Skeletal muscle satellite cell (primary cell): ENCODE measurements around the gene LMO2.
"Not testable (repeated sequence)": the region's sequence is repeated elsewhere in the genome, so short reads cannot be mapped to it uniquely, and the experiment has no call there.

Experiments
- H3K27me3 ChIP-seq: 2 replicates; pipeline ENCODE4 v1.7.0; 2013; ENCODE audit warnings: low read length; ENCODE audit not compliant: control insufficient read depth, insufficient read depth
- H3K36me3 ChIP-seq: 2 replicates; pipeline ENCODE4 v1.7.0; 2013; ENCODE audit warnings: mild to moderate bottlenecking, control low read depth, low read length; ENCODE audit not compliant: insufficient read depth
- H3K4me1 ChIP-seq: 2 replicates; pipeline ENCODE4 v1.7.0; 2013; ENCODE audit warnings: low read length; ENCODE audit not compliant: control insufficient read depth, insufficient read depth
- H3K4me2 ChIP-seq: 2 replicates; pipeline ENCODE4 v1.7.0; 2013; ENCODE audit warnings: mild to moderate bottlenecking, low read length
- H3K4me3 ChIP-seq: 2 replicates; pipeline ENCODE4 v1.7.0; 2013; ENCODE audit warnings: low read length
- H3K9ac ChIP-seq: 2 replicates; pipeline ENCODE4 v1.7.0; 2013; ENCODE audit warnings: mild to moderate bottlenecking, low read depth, low read length, moderate library complexity
- H3K9me3 ChIP-seq: replicated peaks from 2 replicates; pipeline ENCODE4 v1.7.0; 2013; ENCODE audit warnings: mild to moderate bottlenecking, control low read depth, low read length

The LMO2 gene

DNA sequence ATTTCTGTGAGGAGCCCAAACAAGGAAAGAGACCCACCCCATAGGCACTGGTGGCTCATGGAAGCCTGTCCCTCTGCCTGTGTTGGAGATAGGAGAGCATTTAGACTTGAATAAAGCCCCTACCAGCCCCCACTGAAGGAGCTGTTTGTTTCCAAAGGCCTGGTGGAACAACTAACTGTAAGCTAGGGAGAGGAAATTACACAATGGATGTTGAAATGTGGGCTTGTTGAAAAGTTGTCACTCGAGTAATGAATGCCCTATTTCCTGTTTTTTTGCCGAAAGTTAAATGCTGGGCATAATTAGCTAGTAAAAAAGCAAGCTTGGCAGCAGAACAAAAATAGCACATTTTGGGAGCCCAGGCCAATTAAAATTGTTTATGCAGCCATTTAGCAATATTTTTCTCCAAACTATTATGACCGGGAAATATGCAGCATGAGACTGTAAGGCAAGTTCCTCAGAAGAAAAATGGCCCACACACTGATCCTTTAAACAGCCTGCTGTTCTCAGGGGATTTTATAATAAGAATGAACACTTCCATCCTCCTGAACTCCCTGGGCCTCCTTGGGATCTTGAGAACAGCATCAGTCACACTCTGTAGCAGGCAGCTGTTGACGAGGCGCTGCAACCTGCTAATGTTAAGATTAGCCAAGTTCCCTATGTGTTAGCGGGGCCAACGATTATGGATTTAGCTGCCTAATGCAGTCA, 38.6 kb upstream of the LMO2 start:
- H3K36me3 ChIP-seq, result no peaks in the 10 kb centered on the region
- H3K9ac ChIP-seq, result no peak overlapping the region
- peaks cover 57% of the 10 kb centered on the region for H3K27me3 ChIP-seq
- H3K4me2 ChIP-seq, result peak overlapping the region; percentile 2
- no peak overlapping the region for H3K4me3 ChIP-seq
- peaks cover 7% of the 10 kb centered on the region for H3K4me1 ChIP-seq
- peaks cover 3% of the 10 kb centered on the region for H3K9me3 ChIP-seq

DNA sequence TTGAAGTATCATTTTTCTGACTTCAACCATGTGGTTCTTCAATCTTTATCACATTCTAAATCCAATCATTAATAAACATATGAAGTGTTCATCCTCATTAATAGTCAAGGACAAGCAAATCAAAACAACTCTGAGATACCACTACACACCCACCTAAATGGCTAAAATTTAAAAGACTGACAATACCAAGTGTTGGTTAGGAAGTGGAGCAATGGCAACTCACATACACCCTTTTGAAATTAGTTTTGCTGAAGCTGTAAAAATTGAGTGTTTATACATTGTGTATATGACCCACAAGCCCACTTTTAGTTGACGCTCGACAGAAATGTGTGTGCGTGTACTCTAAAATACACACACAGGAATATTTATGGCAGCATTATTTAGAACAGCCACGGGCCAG, 36.7 kb upstream of the LMO2 start:
- H3K9ac ChIP-seq, result no peak overlapping the region
- no peak overlapping the region for H3K4me3 ChIP-seq
- H3K9me3 ChIP-seq, result peaks cover 3% of the 10 kb centered on the region
- H3K27me3 ChIP-seq, result peaks cover 66% of the 10 kb centered on the region
- no peak overlapping the region for H3K4me2 ChIP-seq
- peaks cover 7% of the 10 kb centered on the region for H3K4me1 ChIP-seq
- no peaks in the 10 kb centered on the region for H3K36me3 ChIP-seq

- Histone ChIP-seq H3K4me3 (no peak overlapping the region), H3K9ac (no peak overlapping the region), H3K9me3 (peaks cover 2% of the 10 kb centered on the region), H3K27me3 (peaks cover 80% of the 10 kb centered on the region), H3K4me1 (peaks cover 7% of the 10 kb centered on the region), H3K4me2 (no peak overlapping the region), H3K36me3 (no peaks in the 10 kb centered on the region)
Measured at GRCh38 chr11:33926671-33927552, 35.0 kb upstream of the LMO2 start.

- no peaks in the 10 kb centered on the region for H3K4me1 ChIP-seq
- H3K9ac ChIP-seq, result no peak overlapping the region
- H3K9me3 ChIP-seq, result no peaks in the 10 kb centered on the region
- no peak overlapping the region for H3K4me3 ChIP-seq
- H3K27me3 ChIP-seq, result peaks cover 80% of the 10 kb centered on the region
- no peaks in the 10 kb centered on the region for H3K36me3 ChIP-seq
- no peak overlapping the region for H3K4me2 ChIP-seq
Measured at GRCh38 chr11:33924341-33924740, 32.5 kb upstream of the LMO2 start.

GRCh38 chr11:33923626-33924025, 31.8 kb upstream of the LMO2 start:
- no peaks in the 10 kb centered on the region for H3K4me1 ChIP-seq
- no peak overlapping the region for H3K4me3 ChIP-seq
- H3K36me3 ChIP-seq, result no peaks in the 10 kb centered on the region
- H3K4me2 ChIP-seq, result no peak overlapping the region
- H3K9me3 ChIP-seq, result no peaks in the 10 kb centered on the region
- peaks cover 76% of the 10 kb centered on the region for H3K27me3 ChIP-seq
- H3K9ac ChIP-seq, result no peak overlapping the region

DNA sequence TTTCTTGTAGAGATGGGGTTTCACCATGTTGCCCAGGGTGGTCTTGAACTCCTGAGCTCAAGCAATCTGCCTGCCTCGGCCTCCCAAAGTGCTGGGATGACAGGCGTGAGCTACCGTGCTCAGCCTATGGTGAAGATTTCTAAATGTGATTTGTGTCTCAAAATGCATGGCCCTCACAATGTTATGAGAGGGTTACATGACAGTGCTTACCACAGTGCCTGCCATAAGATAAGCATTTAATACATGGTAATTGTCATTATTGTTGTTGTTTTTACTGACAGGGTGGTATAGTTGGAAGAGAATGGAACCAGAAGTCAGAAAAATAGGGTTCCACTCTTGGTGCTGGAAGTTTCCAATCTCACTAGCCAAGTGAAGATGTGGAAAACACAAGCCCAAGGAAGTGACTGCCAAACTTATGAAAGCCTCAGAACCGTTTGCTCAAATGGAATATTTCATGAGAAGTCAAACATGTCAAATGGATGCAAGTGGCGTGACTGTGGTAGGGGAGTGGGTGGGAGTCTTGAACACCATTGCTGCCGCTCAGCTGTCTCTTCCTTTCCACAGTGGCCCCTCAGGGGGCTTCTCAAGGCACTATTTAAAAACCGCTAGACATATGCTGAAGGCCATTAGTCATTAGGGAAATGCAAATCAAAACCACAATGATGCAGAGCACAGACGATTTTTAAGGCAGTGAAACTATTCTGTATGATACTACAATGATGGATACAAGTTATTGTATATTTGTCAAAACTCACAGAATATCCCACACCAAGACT, 29.1 kb upstream of the LMO2 start:
- H3K9me3 ChIP-seq, result no peaks in the 10 kb centered on the region
- no peaks in the 10 kb centered on the region for H3K4me1 ChIP-seq
- no peak overlapping the region for H3K4me2 ChIP-seq
- H3K27me3 ChIP-seq, result peaks cover 69% of the 10 kb centered on the region
- H3K36me3 ChIP-seq, result no peaks in the 10 kb centered on the region
- H3K9ac ChIP-seq, result no peak overlapping the region
- no peak overlapping the region for H3K4me3 ChIP-seq

- Histone ChIP-seq H3K4me3 (no peak overlapping the region), H3K9me3 (no peaks in the 10 kb centered on the region), H3K36me3 (no peaks in the 10 kb centered on the region), H3K9ac (no peak overlapping the region), H3K27me3 (peaks cover 72% of the 10 kb centered on the region), H3K4me2 (no peak overlapping the region), H3K4me1 (no peaks in the 10 kb centered on the region)
Measured at GRCh38 chr11:33919645-33920044, 27.8 kb upstream of the LMO2 start.

DNA sequence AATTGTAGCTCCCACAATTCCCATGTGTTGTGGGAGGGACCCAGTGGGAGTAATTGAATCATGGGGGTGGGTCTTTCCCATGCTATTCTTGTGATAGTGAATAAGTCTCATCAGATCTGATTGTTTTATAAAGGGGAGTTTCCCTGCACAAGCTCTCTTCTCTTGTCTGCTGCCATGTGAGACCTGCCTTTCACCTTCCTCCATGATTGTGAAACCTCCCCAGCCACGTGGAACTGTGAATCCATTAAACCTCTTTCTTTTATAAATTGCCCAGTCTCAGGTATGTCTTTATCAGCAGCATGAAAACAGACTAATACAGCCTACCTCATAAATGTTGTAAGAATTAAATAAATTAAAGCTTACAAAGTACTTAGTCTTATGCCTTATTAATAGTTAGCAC, 25.5 kb upstream of the LMO2 start:
- peaks cover 55% of the 10 kb centered on the region for H3K27me3 ChIP-seq
- not testable (repeated sequence) for H3K4me1 ChIP-seq, H3K36me3 ChIP-seq, H3K9ac ChIP-seq, H3K9me3 ChIP-seq, H3K4me3 ChIP-seq, H3K4me2 ChIP-seq

GRCh38 chr11:33916736-33917135, 24.9 kb upstream of the LMO2 start:
- Histone ChIP-seq H3K36me3 (no peaks in the 10 kb centered on the region), H3K4me2 (no peak overlapping the region), H3K9me3 (no peaks in the 10 kb centered on the region), H3K4me1 (peaks cover 7% of the 10 kb centered on the region), H3K9ac (no peak overlapping the region), H3K27me3 (peaks cover 58% of the 10 kb centered on the region), H3K4me3 (no peak overlapping the region)

DNA sequence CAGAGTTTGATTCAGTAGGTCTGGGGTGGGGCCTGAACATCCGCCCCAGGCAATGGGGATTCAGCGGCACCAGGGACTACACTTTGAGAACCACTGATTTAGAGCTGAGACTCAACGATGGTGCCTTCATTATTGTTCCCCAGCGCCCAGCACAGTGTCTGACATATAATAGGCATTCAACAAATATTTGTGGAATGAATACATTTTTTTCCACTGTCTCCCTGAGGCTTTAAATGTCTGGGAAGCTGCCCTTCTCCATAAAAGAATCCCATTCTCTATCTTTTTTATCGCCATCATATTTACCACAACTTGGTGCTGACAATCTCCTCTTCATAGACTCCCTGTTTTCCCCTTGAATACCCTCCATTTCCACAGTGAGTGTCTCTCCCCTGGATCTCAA, 23.6 kb upstream of the LMO2 start:
- Histone ChIP-seq H3K36me3 (no peaks in the 10 kb centered on the region), H3K4me1 (peaks cover 7% of the 10 kb centered on the region), H3K4me3 (no peak overlapping the region), H3K4me2 (no peak overlapping the region), H3K27me3 (peaks cover 64% of the 10 kb centered on the region), H3K9me3 (no peaks in the 10 kb centered on the region), H3K9ac (no peak overlapping the region)

DNA sequence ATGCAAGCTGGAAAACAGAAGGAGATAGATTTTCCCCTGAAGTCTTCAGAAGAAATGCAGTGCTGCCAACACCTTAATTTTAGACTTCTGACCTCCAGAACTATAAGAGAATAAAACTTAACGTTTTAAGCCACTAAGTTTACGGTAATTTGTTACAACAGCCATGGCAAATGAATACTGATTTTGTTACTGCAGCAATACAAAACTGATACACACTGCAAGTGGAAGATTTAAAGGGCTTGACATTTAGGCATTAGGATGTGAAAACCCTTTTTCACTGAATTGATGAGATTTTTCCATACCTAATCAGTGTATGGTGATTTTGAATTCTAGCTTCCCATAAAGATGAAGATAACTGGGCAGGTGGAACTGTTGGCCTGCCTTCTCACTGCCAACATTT, 22.1 kb upstream of the LMO2 start:
- no peaks in the 10 kb centered on the region for H3K36me3 ChIP-seq
- H3K4me3 ChIP-seq, result no peak overlapping the region
- H3K4me1 ChIP-seq, result peaks cover 7% of the 10 kb centered on the region
- no peak overlapping the region for H3K9ac ChIP-seq
- H3K9me3 ChIP-seq, result no peaks in the 10 kb centered on the region
- H3K27me3 ChIP-seq, result peaks cover 63% of the 10 kb centered on the region
- no peak overlapping the region for H3K4me2 ChIP-seq
